HG02798 (cell line): ENCODE data around the gene ZBED4.
"Not testable (repeated sequence)": the region's sequence is repeated elsewhere in the genome, so short reads cannot be mapped to it uniquely, and the experiment has no call there.

Experiments
- ATAC-seq: cut with Tn5 transposase; IDR thresholded peaks from one replicate; pipeline ENCODE4 v1.9.1; 2021; ENCODE audit warnings: mild to moderate bottlenecking; ENCODE audit not compliant: unreplicated experiment, poor library complexity

Gene ZBED4

GRCh38 chr22:49852898-49853894 is at the start of gene ZBED4:
Gene ZBED4 (plus strand): TSS chr22:49853844. CDS start chr22:49883663, 29,819 bp downstream.
- peak; percentile 86 for ATAC-seq

GRCh38 chr22:49807129-49807528 is 46.5 kb upstream of the ZBED4 start:
- ATAC-seq: no peak

GRCh38 chr22:49807780-49808708 is 45.6 kb upstream of the ZBED4 start:
- ATAC-seq: no peak

- no peak for ATAC-seq
Observed at GRCh38 chr22:49810363-49811019, 43.2 kb upstream of the ZBED4 start.

- ATAC-seq: no peak
Observed at GRCh38 chr22:49811020-49811791, 42.4 kb upstream of the ZBED4 start.

GRCh38 chr22:49812838-49813237 is 40.8 kb upstream of the ZBED4 start:
- no peak for ATAC-seq

GRCh38 chr22:49814164-49814686 is 39.4 kb upstream of the ZBED4 start:
- ATAC-seq: no peak

GRCh38 chr22:49814856-49815255 is 38.8 kb upstream of the ZBED4 start:
- ATAC-seq: no peak

- ATAC-seq: no peak
Observed at GRCh38 chr22:49815641-49816091, 38.0 kb upstream of the ZBED4 start.

GRCh38 chr22:49817359-49817758 is 36.3 kb upstream of the ZBED4 start:
- ATAC-seq: no peak

- no peak for ATAC-seq
Observed at GRCh38 chr22:49820984-49821383, 32.7 kb upstream of the ZBED4 start.

- not testable (repeated sequence) for ATAC-seq
Observed at GRCh38 chr22:49821741-49822140, 31.9 kb upstream of the ZBED4 start.

- no peak for ATAC-seq
Observed at GRCh38 chr22:49823289-49824045, 30.2 kb upstream of the ZBED4 start.

- no peak for ATAC-seq
Observed at GRCh38 chr22:49824185-49824925, 29.3 kb upstream of the ZBED4 start.

GRCh38 chr22:49824936-49825335 is 28.7 kb upstream of the ZBED4 start:
- no peak for ATAC-seq

GRCh38 chr22:49825436-49825835 is 28.2 kb upstream of the ZBED4 start:
- no peak for ATAC-seq

- ATAC-seq: no peak
Observed at GRCh38 chr22:49825944-49826602, 27.6 kb upstream of the ZBED4 start.
